T-helper 22 cell (primary cell): Measurements from ENCODE around the gene RPL18A.

Experiments
- DNase-seq: peaks from one replicate; pipeline ENCODE4 v3.0.0-alpha.2; 2020; ENCODE audit warnings: low read depth

RPL18A gene

DNA sequence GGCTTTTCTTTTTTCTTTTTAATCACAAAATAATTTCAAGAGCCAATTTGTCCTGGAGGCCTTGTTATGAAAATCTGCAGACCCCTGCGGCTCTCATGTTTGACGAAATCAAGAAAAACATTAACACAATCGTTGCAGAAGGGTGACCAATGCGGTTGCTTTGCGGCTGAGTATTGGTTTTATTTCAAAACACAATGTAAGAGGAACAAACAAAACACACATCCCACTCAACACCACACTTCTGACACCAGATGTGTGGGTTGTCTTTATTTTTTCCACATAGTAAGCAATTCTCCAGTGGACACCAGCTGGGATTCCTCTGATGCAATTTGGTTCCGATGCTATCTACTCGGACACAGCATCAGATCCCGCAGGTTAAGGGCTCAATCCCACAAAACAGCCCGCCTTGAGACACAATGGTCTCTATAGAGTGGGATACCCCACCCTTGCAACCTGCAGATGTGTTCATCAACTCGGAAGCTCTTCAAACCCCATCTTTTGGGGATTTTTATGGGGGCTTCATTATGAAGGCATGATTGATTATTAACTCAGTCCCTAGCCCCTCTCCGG is 51.2 kb downstream of the RPL18A start:
- no peak for DNase-seq
